ENCODE data around the gene C1orf159. TPM values are rescaled to one million over a fixed set of nuclear protein-coding genes. Genes with fewer than 3 reads are reported as not detected.

The C1orf159 gene
- total and polyA plus RNA-seq, 9 of the 15 experiments (the other 6 are each of a cell fraction or from before 2014, with no cell fraction given) = 0.28 to 54.9 (median 10.6) TPM

DNA sequence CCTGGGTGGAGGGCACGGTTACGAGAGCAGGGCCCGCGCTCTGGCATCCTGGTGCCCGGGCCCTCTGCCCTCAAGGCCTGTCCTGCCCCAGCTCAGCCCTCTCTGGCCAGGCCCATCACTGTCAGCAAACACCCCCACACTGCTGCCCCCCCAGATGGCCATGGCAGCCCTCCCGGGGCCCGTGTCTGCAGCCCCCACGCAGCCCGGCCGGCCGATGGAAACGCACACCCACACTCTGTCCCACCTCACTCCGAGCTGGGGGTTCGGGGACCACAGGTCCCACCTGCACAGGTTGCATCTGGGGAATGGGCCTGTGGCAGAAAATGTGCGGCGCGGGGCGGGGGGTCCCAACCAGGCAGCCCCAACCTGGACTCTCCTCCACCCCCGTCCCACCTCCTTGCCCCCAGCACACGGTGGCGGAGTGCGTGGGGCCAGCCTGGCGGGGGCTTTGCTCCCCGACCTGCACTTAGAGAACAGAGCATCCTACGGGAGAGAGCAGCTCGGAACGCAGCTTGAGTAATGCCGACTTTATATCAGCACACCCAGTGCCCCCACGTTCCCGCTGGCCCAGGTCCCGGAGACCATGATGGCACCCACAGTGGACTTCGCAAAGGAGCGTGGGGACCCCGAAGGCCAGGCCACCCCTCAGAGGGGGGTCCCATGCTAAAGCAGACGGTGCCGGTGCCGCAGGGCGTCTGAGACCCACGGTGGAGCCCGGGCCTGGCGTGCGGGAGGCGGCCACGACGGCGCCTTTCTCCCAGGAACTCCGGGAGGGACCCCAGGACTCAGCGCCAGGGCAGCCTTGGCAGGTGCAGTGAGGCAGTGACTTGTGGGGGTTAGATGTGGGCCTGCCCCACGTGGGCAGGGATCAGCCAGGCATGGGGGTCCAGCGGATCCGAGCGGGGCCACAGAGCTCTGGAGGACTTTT, 34.3 kb downstream of the C1orf159 start (continued):
- TF ChIP-seq, protein P1, sequence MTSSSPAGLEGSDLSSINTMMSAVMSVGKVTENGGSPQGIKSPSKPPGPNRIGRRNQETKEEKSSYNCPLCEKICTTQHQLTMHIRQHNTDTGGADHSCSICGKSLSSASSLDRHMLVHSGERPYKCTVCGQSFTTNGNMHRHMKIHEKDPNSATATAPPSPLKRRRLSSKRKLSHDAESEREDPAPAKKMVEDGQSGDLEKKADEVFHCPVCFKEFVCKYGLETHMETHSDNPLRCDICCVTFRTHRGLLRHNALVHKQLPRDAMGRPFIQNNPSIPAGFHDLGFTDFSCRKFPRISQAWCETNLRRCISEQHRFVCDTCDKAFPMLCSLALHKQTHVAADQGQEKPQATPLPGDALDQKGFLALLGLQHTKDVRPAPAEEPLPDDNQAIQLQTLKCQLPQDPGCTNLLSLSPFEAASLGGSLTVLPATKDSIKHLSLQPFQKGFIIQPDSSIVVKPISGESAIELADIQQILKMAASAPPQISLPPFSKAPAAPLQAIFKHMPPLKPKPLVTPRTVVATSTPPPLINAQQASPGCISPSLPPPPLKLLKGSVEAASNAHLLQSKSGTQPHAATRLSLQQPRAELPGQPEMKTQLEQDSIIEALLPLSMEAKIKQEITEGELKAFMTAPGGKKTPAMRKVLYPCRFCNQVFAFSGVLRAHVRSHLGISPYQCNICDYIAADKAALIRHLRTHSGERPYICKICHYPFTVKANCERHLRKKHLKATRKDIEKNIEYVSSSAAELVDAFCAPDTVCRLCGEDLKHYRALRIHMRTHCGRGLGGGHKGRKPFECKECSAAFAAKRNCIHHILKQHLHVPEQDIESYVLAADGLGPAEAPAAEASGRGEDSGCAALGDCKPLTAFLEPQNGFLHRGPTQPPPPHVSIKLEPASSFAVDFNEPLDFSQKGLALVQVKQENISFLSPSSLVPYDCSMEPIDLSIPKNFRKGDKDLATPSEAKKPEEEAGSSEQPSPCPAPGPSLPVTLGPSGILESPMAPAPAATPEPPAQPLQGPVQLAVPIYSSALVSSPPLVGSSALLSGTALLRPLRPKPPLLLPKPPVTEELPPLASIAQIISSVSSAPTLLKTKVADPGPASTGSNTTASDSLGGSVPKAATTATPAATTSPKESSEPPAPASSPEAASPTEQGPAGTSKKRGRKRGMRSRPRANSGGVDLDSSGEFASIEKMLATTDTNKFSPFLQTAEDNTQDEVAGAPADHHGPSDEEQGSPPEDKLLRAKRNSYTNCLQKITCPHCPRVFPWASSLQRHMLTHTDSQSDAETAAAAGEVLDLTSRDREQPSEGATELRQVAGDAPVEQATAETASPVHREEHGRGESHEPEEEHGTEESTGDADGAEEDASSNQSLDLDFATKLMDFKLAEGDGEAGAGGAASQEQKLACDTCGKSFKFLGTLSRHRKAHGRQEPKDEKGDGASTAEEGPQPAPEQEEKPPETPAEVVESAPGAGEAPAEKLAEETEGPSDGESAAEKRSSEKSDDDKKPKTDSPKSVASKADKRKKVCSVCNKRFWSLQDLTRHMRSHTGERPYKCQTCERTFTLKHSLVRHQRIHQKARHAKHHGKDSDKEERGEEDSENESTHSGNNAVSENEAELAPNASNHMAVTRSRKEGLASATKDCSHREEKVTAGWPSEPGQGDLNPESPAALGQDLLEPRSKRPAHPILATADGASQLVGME (CRISPR knock-in tag; IDR thresholded peaks at IDR 0.05) = no peak
- no peak for TF ChIP-seq ELF4 (CRISPR knock-in tag; IDR thresholded peaks at IDR 0.05)
- TF ChIP-seq, protein P2, sequence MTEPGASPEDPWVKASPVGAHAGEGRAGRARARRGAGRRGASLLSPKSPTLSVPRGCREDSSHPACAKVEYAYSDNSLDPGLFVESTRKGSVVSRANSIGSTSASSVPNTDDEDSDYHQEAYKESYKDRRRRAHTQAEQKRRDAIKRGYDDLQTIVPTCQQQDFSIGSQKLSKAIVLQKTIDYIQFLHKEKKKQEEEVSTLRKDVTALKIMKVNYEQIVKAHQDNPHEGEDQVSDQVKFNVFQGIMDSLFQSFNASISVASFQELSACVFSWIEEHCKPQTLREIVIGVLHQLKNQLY (CRISPR knock-in tag; conservative IDR thresholded peaks at IDR 0.05) = 0 out of 4 replicates have a peak, but pooled peaks of 1 of the 2 experiments have one; percentile 17
- no peak for TF ChIP-seq ZC3H4 (CRISPR knock-in tag; IDR thresholded peaks at IDR 0.05; ENCODE audit: borderline replicate concordance)
- no peak for TF ChIP-seq ZNF583 (CRISPR knock-in tag; IDR thresholded peaks at IDR 0.05)
- TF ChIP-seq ZNF589 (CRISPR knock-in tag; IDR thresholded peaks at IDR 0.05; ENCODE audit: low read depth) = no peak
- no peak for TF ChIP-seq NCOA2 (IDR thresholded peaks at IDR 0.05; ENCODE audit: partially characterized antibody in 2 of 2)
- TF ChIP-seq, protein P3, sequence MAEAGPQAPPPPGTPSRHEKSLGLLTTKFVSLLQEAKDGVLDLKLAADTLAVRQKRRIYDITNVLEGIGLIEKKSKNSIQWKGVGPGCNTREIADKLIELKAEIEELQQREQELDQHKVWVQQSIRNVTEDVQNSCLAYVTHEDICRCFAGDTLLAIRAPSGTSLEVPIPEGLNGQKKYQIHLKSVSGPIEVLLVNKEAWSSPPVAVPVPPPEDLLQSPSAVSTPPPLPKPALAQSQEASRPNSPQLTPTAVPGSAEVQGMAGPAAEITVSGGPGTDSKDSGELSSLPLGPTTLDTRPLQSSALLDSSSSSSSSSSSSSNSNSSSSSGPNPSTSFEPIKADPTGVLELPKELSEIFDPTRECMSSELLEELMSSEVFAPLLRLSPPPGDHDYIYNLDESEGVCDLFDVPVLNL (CRISPR knock-in tag; IDR thresholded peaks at IDR 0.05; ENCODE audit: low read depth) = no peak
- TF ChIP-seq ZSCAN29 (IDR thresholded peaks at IDR 0.05) = no peak
- no peak for TF ChIP-seq ILF3 (IDR thresholded peaks at IDR 0.05; ENCODE audit: borderline replicate concordance)
- TF ChIP-seq ZNF431 (CRISPR knock-in tag; IDR thresholded peaks at IDR 0.05) = no peak
- TF ChIP-seq CREB1 (IDR thresholded peaks at IDR 0.05) = no peak
- no peak for TF ChIP-seq CREB1 (CRISPR knock-in tag; IDR thresholded peaks at IDR 0.05)
- no peak for TF ChIP-seq TEAD2 (tag; IDR thresholded peaks at IDR 0.05)
- no peak for TF ChIP-seq TAF15 (IDR thresholded peaks at IDR 0.05; ENCODE audit: low read depth, low read length)
- TF ChIP-seq, protein P4, sequence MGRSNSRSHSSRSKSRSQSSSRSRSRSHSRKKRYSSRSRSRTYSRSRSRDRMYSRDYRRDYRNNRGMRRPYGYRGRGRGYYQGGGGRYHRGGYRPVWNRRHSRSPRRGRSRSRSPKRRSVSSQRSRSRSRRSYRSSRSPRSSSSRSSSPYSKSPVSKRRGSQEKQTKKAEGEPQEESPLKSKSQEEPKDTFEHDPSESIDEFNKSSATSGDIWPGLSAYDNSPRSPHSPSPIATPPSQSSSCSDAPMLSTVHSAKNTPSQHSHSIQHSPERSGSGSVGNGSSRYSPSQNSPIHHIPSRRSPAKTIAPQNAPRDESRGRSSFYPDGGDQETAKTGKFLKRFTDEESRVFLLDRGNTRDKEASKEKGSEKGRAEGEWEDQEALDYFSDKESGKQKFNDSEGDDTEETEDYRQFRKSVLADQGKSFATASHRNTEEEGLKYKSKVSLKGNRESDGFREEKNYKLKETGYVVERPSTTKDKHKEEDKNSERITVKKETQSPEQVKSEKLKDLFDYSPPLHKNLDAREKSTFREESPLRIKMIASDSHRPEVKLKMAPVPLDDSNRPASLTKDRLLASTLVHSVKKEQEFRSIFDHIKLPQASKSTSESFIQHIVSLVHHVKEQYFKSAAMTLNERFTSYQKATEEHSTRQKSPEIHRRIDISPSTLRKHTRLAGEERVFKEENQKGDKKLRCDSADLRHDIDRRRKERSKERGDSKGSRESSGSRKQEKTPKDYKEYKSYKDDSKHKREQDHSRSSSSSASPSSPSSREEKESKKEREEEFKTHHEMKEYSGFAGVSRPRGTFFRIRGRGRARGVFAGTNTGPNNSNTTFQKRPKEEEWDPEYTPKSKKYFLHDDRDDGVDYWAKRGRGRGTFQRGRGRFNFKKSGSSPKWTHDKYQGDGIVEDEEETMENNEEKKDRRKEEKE (IDR thresholded peaks at IDR 0.05; ENCODE audit: borderline replicate concordance in 1 of 2, control insufficient read depth in 1 of 2, low read depth in 2 of 2, low read length in 1 of 2) = no peak
